ENCODE results near the gene TIGD6. TPM values are rescaled to one million over a fixed set of nuclear protein-coding genes. Genes with fewer than 3 reads are reported as not detected.

TIGD6 gene
- total and polyA plus RNA-seq, 10 of the 15 experiments (the other 5 are each of a cell fraction or from before 2014, with no cell fraction given): 0.84 to 4.1 (median 2.7) TPM

DNA sequence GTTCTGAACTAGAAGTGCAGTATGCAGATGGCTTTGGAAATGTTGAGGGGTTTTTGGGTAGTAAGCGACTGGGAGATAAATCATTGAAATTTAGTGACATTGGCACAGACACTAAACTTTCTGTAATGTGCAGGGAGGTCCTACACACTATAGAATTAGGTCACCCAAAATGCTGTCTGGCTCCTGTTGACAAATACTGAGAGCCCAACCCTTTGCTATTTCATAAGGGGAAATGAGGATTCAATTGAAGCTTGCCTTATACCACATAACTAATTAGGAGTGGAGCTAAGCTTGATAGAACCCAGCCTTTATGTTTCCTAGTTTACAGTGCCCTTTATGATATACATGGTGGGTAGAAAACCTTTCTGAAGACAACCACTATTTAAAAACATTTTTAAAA is 22.7 kb upstream of the TIGD6 start (continued):
- TF ChIP-seq ZNF274 (IDR thresholded peaks at IDR 0.05; ENCODE audit: insufficient read depth, insufficient read length): no peak
- TF ChIP-seq SMAD5 (IDR thresholded peaks at IDR 0.05; ENCODE audit: low read depth): no peak
- TF ChIP-seq NFYB (IDR thresholded peaks at IDR 0.05; ENCODE audit: insufficient read depth, low read depth, low read length): no peak

DNA sequence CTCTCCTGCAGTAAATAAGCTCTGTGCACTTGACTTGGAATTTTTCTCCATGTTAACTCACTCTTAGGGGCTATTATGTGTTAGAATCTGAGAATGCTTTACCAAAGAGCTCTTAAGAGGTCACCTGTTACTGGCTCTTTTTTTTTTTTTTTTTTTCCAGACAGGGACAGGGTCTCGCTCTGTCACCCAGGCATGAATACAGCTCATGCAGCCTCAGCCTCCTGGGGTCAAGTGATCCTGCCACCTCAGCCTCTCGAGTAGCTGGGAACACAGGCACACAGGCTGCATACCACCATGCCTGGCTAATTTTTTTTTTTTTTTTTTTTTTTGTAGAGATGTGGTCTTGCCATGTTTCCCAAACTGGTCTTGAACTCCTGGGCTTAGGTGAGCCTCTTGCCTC is 22.2 kb upstream of the TIGD6 start:
- intact Hi-C loops (cut with micrococcal nuclease; ENCODE audit: unreplicated experiment): no loop called here
- no peaks in the 10 kb centered on the region for H3K9me3 ChIP-seq (replicated peaks; ENCODE audit: control insufficient read depth, insufficient read depth, low read length)
- WGBS (ENCODE audit: insufficient coverage, insufficient replicate concordance, low lambda C conversion rate, missing lambda C conversion rate): 63% methylated on average over 2 of the region's 2 CpGs
- FAIRE-seq (no peak), ATAC-seq (no peak), DNase-seq (ENCODE audit: low read depth, low spot score) (no peak)
- ChIA-PET CTCF (interaction anchor here (1.3 to 2.2 kb wide), 3 partner anchors 32 to 188 kb away, joined by 3 to 8 read pairs (median 4); no protein-coding TSS in a partner anchor), POLR2A (interaction anchor here (0.9 kb wide), 1 partner anchor 9 kb away, joined by 3 read pairs; no protein-coding TSS in a partner anchor), SMC1A (ENCODE audit: uncharacterized antibody, unreplicated experiment) (interaction anchor here (0.6 to 2.9 kb wide), 4 partner anchors 8 to 1403 kb away, joined by 3 to 11 read pairs (median 6); no protein-coding TSS in a partner anchor), RAD21 (ENCODE audit: unreplicated experiment) (interaction anchor here (1.0 to 1.2 kb wide), 2 partner anchors 79 to 161 kb away, joined by 3 read pairs; no protein-coding TSS in a partner anchor)
- TF ChIP-seq ASH2L (IDR thresholded peaks at IDR 0.05; ENCODE audit: borderline replicate concordance, low read depth): no peak
- TF ChIP-seq PAX8 (IDR thresholded peaks at IDR 0.05): no peak
- no peak for TF ChIP-seq TBL1XR1 (IDR thresholded peaks at IDR 0.05; ENCODE audit: low read depth, low read length)
- no peak for TF ChIP-seq MEF2A (IDR thresholded peaks at IDR 0.05; ENCODE audit: insufficient read depth, low read depth, low read length)
- no peak for TF ChIP-seq SUPT20H (IDR thresholded peaks at IDR 0.05; ENCODE audit: borderline replicate concordance, control insufficient read depth, low read depth, low read length)
- TF ChIP-seq MYC (IDR thresholded peaks at IDR 0.05; ENCODE audit: insufficient read depth, insufficient read length, insufficient replicate concordance, low read length, severe bottlenecking): no peak
- no peak for TF ChIP-seq CREB1 (IDR thresholded peaks at IDR 0.05; ENCODE audit: low read depth)
- no peak for TF ChIP-seq REST (IDR thresholded peaks at IDR 0.05; ENCODE audit: low read depth, low read length)
- TF ChIP-seq JUNB (IDR thresholded peaks at IDR 0.05): no peak
- TF ChIP-seq LARP7 (IDR thresholded peaks at IDR 0.05): no peak
- in situ Hi-C loops (cut with MboI): no loop called here
- H4K20me1 ChIP-seq (ENCODE audit: control insufficient read depth, insufficient read depth): no peaks in the 10 kb centered on the region
- no peak overlapping the region for H3K4me3 ChIP-seq
- BruUV-seq (replicated peaks): no TSS peak
- H3K79me2 ChIP-seq (ENCODE audit: control insufficient read depth, insufficient read depth, low read length): no peaks in the 10 kb centered on the region
- H3K9ac ChIP-seq (ENCODE audit: control insufficient read depth, insufficient read depth, low read length): no peak overlapping the region
- H3K4me2 ChIP-seq (ENCODE audit: control insufficient read depth, insufficient read depth): no peak overlapping the region
- H3K36me3 ChIP-seq (ENCODE audit: control insufficient read depth in 2 of 2, insufficient read depth in 2 of 2, low read length in 1 of 2): peaks cover 13 to 26% of the 10 kb centered on the region in 2 experiments
- no peaks in the 10 kb centered on the region for H3K27me3 ChIP-seq (replicated peaks in 1 of 2; ENCODE audit: control insufficient read depth in 2 of 2, insufficient read depth in 2 of 2, low read length in 1 of 2)
- no peaks in the 10 kb centered on the region for H3K4me1 ChIP-seq (ENCODE audit: control insufficient read depth, insufficient read depth, low read length)
- no peak overlapping the region for H2AFZ ChIP-seq (ENCODE audit: control insufficient read depth, low read depth, low read length)
- no peak overlapping the region for H3K27ac ChIP-seq (ENCODE audit: control insufficient read depth, insufficient read depth)

Measured in GM12878 (cell line).